MM.1S (cell line): ENCODE data around the gene TRNP1.

Experiments
- DNase-seq: peaks from one replicate; pipeline ENCODE4 v3.0.0-alpha.2; 2015
- H2AFZ ChIP-seq: fragments of 300-600 bp; sonication (generic); 2 replicates; pipeline ENCODE4 v1.6.0; 2016; ENCODE audit warnings: antibody characterized with exemption, low read length
- H3F3A ChIP-seq: fragments of 300-600 bp; sonication (generic); 2 replicates; pipeline ENCODE4 v1.6.1; 2016; ENCODE audit warnings: mild to moderate bottlenecking, antibody characterized with exemption, low read length, moderate library complexity, mixed read lengths; ENCODE audit not compliant: insufficient read depth
- H3K27ac ChIP-seq: fragments of 300-600 bp; sonication (generic); 2 replicates; pipeline ENCODE4 v1.5.1; 2016; ENCODE audit warnings: mild to moderate bottlenecking, low read length
- H3K27me3 ChIP-seq: fragments of 300-600 bp; sonication (generic); replicated peaks from 2 replicates; pipeline ENCODE4 v1.6.0; 2016; ENCODE audit warnings: low read length; ENCODE audit not compliant: insufficient read depth
- H3K36me3 ChIP-seq: fragments of 300-600 bp; sonication (generic); replicated peaks from 2 replicates; pipeline ENCODE4 v1.6.1; 2016; ENCODE audit warnings: mild to moderate bottlenecking, low read length, mixed read lengths; ENCODE audit not compliant: insufficient read depth
- H3K4me1 ChIP-seq: fragments of 300-600 bp; sonication (generic); 2 replicates; pipeline ENCODE4 v1.6.1; 2016; ENCODE audit warnings: low read length, mixed read lengths
- H3K4me2 ChIP-seq: fragments of 300-600 bp; sonication (generic); 2 replicates; pipeline ENCODE4 v1.6.0; 2016; ENCODE audit warnings: low read depth, low read length
- H3K4me3 ChIP-seq: fragments of 300-600 bp; sonication (generic); 2 replicates; pipeline ENCODE4 v1.5.1; 2016; ENCODE audit warnings: low read length, mixed read lengths
- H3K79me2 ChIP-seq: fragments of 300-600 bp; sonication (generic); 2 replicates; pipeline ENCODE4 v1.6.1; 2016; ENCODE audit warnings: mixed run types, low read length, mixed read lengths
- H3K9ac ChIP-seq: fragments of 300-600 bp; sonication (generic); 2 replicates; pipeline ENCODE4 v1.6.1; 2016; ENCODE audit warnings: low read length, mixed read lengths
- H3K9me2 ChIP-seq: fragments of 300-600 bp; sonication (generic); replicated peaks from 2 replicates; pipeline ENCODE4 v1.6.1; 2016; ENCODE audit warnings: mild to moderate bottlenecking, low read length, mixed read lengths; ENCODE audit not compliant: insufficient read depth
- H3K9me3 ChIP-seq: fragments of 300-600 bp; sonication (generic); replicated peaks from 2 replicates; pipeline ENCODE4 v1.6.1; 2016; ENCODE audit warnings: mild to moderate bottlenecking, low read length, mixed read lengths; ENCODE audit not compliant: insufficient read depth
- H4K20me1 ChIP-seq: fragments of 300-600 bp; sonication (generic); 2 replicates; pipeline ENCODE4 v1.6.1; 2016; ENCODE audit warnings: mild to moderate bottlenecking, low read length, moderate library complexity, mixed read lengths; ENCODE audit not compliant: insufficient read depth
- EZH2 ChIP-seq: fragments of 300-600 bp; sonication (generic); optimal IDR thresholded peaks from 2 replicates; pipeline ENCODE3; 2017; ENCODE audit warnings: low read depth, mild to moderate bottlenecking, antibody characterized with exemption, low read length, mixed read lengths
- EZH2phosphoT487 ChIP-seq: fragments of 300-600 bp; sonication (generic); IDR thresholded peaks from 2 replicates; pipeline ENCODE4 v1.6.1; 2018; ENCODE audit warnings: antibody characterized with exemption, low read length
- TF ChIP-seq, protein P1 (sequence below): fragments of 300-600 bp; sonication (generic); IDR thresholded peaks from 2 replicates; pipeline ENCODE4 v1.5.1; 2016; ENCODE audit warnings: antibody characterized with exemption, low read length, mixed read lengths

The TRNP1 gene

DNA sequence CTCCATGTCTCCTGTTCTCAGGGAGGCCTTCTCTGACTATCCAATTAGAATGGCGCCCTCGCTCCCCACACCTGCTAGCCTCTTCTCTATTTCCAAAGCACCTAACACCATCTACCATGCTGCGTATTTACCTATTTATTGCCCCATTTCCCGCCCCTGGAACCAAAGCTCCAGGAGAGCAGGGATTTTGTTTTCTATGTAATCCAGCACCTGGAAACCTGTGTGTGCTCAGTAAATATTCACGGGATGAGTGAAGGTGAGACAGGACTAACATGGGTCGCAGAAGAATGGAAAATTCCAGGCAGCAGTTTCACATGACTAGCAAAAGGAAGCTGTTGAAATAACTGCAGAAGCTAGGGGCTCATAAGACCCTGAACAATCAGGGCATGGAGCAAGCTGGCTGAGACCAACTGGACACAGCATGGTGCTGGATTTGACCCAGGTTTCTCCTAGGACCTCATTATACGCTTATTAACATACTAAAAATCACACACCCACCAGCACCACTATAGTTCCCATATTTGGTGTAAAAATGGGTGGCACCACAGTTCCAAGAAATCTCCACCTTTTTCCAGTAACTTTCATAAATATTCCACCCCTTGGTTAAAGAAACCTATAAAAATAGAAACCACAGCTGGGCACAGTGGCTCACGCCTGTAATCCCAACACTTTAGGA, 34.2 kb downstream of the TRNP1 start:
- H3K27ac ChIP-seq: no peak overlapping the region
- H3K79me2 ChIP-seq: no peaks in the 10 kb centered on the region
- no peaks in the 10 kb centered on the region for H3K36me3 ChIP-seq
- H2AFZ ChIP-seq: peak overlapping the region; percentile 9; the same call in 1 of the 2 replicates
- no peak overlapping the region for H3K4me3 ChIP-seq
- DNase-seq: no peak
- no peaks in the 10 kb centered on the region for H3F3A ChIP-seq
- TF ChIP-seq EZH2 (no peak), EZH2phosphoT487 (no peak)
- TF ChIP-seq, protein P1, sequence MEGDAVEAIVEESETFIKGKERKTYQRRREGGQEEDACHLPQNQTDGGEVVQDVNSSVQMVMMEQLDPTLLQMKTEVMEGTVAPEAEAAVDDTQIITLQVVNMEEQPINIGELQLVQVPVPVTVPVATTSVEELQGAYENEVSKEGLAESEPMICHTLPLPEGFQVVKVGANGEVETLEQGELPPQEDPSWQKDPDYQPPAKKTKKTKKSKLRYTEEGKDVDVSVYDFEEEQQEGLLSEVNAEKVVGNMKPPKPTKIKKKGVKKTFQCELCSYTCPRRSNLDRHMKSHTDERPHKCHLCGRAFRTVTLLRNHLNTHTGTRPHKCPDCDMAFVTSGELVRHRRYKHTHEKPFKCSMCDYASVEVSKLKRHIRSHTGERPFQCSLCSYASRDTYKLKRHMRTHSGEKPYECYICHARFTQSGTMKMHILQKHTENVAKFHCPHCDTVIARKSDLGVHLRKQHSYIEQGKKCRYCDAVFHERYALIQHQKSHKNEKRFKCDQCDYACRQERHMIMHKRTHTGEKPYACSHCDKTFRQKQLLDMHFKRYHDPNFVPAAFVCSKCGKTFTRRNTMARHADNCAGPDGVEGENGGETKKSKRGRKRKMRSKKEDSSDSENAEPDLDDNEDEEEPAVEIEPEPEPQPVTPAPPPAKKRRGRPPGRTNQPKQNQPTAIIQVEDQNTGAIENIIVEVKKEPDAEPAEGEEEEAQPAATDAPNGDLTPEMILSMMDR: no peak
- H3K9me2 ChIP-seq: no peaks in the 10 kb centered on the region
- H4K20me1 ChIP-seq: no peaks in the 10 kb centered on the region
- peaks cover 9% of the 10 kb centered on the region; the same call in 1 of the 2 replicates for H3K27me3 ChIP-seq
- no peak overlapping the region for H3K9ac ChIP-seq
- H3K4me1 ChIP-seq: no peaks in the 10 kb centered on the region; the same call in 1 of the 2 replicates
- no peak overlapping the region for H3K4me2 ChIP-seq
- H3K9me3 ChIP-seq: no peaks in the 10 kb centered on the region

DNA sequence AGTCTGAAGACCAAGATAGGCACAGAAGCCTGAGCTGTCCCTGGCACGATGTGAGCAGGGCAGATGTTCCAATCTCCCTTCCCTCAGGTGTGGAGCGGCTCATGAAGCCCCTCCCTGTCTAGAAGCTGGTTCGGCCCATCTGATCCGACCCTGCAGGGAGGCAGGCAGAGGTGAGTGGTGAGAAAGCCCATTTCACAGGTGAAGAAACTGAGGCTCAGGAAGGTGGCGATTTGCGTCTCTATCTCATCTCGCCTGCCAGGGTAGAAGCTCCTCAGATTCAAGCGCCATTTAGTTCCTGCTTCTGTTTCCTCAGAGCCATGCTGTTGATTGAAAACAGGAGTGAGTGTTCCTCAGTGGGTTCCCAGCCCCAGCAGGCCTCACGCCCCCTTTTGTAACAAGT, 36.0 kb downstream of the TRNP1 start:
- no peaks in the 10 kb centered on the region for H3K36me3 ChIP-seq
- no peaks in the 10 kb centered on the region; the same call in 1 of the 2 replicates for H3K4me1 ChIP-seq
- no peak for DNase-seq
- H3F3A ChIP-seq: no peaks in the 10 kb centered on the region
- no peaks in the 10 kb centered on the region for H3K9me3 ChIP-seq
- H3K79me2 ChIP-seq: no peaks in the 10 kb centered on the region
- H3K9ac ChIP-seq: no peak overlapping the region
- H3K4me2 ChIP-seq: no peak overlapping the region
- no peak overlapping the region for H2AFZ ChIP-seq
- TF ChIP-seq EZH2: no peak
- no peak for TF ChIP-seq EZH2phosphoT487
- TF ChIP-seq, protein P1: no peak
- H4K20me1 ChIP-seq: no peaks in the 10 kb centered on the region
- H3K9me2 ChIP-seq: no peaks in the 10 kb centered on the region
- H3K27me3 ChIP-seq: peaks cover 9% of the 10 kb centered on the region; the same call in 1 of the 2 replicates
- no peak overlapping the region for H3K4me3 ChIP-seq
- no peak overlapping the region for H3K27ac ChIP-seq

DNA sequence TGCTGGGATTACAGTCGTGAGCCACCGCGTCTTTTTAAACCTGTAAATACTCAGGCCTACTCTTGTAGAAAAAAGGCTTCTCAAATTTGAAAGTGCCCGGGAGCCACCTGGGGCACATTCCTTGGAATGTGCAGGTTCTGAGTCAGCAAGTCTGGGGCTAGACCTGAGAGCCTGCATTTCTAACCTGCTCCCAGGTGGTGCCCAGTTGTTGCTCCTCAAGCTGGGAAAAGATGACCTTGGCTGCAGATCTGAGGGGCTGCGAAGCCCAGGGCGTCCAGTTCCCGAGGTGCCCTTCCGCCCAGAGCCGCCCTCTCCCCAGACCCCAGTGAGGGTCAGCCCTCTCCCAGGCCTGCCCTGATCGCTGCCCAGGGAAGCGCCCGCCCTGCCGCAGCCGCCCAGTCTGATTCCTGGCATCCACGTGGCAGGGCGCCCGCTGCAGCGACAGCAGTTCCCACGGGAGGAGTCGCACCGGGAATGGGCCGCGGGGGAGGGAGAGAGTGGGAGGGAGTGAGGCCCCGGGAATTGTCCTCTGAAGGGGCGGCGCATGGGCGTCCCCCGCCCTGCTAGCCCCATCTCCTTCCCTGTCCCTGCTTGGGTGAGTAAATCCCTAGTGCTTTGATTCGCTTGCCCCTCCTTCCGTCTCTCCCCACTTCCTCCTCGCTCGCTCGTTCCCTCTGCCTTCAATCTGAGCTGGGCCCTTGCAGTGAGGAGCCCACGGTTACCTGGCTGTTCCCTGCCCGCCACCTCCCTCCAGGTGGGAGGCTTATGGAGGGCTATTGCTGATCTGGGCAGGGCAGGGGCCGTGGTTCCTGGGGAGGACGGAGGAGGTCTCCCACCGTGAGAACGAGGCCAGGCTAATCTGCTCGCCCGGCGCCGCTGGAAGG, 38.0 kb downstream of the TRNP1 start:
- DNase-seq: no peak
- Histone ChIP-seq H3K9me2 (no peaks in the 10 kb centered on the region), H3K79me2 (no peaks in the 10 kb centered on the region), H3K9ac (no peak overlapping the region), H3K9me3 (no peaks in the 10 kb centered on the region), H3K4me2 (no peak overlapping the region), H2AFZ (no peak overlapping the region), H3K36me3 (no peaks in the 10 kb centered on the region), H4K20me1 (no peaks in the 10 kb centered on the region), H3K4me1 (no peaks in the 10 kb centered on the region; the same call in 1 of the 2 replicates), H3K27ac (no peak overlapping the region), H3K4me3 (no peak overlapping the region), H3K27me3 (peaks cover 9% of the 10 kb centered on the region; the same call in 1 of the 2 replicates), H3F3A (no peaks in the 10 kb centered on the region)
- no peak for TF ChIP-seq EZH2
- TF ChIP-seq, protein P1: no peak
- no peak for TF ChIP-seq EZH2phosphoT487
